Tongue (tissue), 2 donors: ENCODE data around the gene KAZN. TPM values are rescaled to one million over a fixed set of nuclear protein-coding genes. Genes with fewer than 3 reads are reported as not detected.

ENCODE experiments used
- DNase-seq: peaks from one replicate; pipeline ENCODE4 v3.0.0-alpha.2; 2015
- total RNA-seq: library from RNA; depleted of rRNA; stranded (reverse); fragments of >200 nt; gene quantifications from one replicate; pipeline ENCODE4 v1.2.3, GENCODE V29; 2014

The KAZN gene
- total RNA-seq, 1 donor from 2014 or later = 12.3 TPM

DNA sequence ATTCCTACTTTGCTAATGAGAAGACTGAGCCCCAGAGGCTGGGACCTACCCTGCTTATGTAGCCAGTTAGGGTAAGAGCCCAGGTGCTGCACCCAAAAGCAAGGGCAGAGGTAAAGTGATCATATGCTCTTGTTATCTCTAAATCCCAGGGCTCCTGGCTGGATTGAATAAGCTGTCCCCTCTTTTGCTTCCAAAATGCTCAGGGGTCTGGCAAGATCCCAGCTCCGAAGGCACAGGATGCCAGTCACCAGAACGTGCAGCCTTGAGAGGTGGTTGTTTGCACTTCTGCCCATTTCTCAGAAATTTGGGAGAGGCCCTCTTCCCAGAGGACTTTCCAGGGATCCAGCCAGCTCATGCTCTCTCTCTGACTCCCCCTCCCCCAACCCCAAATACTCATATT is 412.7 kb downstream of the KAZN start:
- DNase-seq = no peak

DNA sequence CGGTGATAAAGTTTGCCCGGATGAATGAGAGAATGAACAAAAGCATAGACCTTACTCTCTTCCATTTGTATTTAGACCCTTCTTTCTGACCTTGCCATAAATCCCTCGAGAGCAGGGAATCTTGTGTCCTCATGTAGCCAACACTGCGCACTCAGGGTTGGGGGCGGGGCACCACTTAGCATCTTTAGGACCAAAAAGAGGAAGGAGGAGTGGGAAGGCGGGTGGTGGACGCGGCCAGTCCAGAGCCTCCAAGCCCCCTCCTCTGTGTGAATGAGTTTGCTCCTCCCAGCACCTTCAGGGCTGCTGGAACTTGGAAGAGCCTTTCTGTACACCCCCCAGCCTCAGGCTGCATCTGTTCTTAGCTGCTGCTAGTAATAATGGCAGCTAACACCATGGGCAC is 413.2 kb downstream of the KAZN start:
- no peak for DNase-seq

DNA sequence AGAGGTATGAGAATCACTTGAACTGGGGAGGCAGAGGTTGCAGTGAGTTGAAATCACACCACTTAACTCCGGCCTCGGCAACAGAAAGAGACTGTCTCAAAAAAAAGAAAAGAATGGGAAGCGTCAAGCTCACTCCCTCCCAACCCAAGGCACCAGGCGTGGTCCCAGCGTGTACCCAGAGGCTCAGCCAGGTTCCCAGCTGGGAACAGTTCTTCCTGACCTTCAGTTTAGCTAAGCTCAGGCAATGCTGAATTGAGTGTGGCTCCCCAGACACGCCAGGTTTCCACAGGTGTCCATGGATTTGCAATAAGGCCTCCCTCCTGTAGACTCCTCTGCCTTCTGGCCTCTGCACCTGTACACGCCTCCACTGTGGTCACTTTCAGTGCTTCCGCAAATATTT is 414.3 kb downstream of the KAZN start:
- DNase-seq = no peak

DNA sequence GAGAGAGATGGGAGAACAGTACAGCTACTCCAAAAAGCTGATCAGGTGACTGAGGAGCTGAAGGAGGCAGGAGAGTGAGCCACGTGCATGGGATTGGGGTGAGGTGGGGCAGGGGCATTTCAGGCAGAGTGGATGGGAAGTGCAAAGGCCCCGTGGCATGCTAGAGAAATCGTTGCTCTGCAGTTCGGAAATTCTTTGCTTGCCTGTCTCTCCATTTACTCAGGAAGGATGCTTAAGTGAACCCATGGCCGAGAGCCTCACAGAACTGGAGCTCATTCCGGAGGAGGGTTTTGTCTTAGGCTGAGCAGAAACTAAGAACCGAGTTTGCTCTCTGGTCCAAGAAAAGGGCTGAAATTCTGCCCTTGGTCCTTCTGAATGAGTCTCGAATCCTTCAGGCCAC is 415.3 kb downstream of the KAZN start:
- no peak for DNase-seq

DNA sequence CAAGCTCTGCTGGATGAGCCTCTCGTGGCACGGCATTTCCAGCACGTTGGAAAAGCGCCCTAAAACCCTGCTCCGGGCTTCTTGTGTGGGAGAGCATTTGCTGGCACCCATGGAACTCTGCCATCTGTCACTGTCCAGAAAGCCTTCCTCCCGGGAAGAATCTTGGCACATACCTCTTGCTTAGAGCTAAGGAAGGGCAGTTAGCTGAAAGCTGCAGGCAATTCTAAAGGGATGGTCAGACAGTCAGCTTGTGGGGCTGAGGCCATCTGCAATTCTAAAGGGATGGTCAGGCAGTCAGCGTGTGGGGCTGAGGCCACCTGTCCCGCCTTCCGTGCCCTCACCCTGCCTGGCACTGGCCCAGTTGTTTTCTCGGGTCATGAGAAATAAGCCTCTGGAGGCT is 416.0 kb downstream of the KAZN start:
- DNase-seq = peak; percentile 50

DNA sequence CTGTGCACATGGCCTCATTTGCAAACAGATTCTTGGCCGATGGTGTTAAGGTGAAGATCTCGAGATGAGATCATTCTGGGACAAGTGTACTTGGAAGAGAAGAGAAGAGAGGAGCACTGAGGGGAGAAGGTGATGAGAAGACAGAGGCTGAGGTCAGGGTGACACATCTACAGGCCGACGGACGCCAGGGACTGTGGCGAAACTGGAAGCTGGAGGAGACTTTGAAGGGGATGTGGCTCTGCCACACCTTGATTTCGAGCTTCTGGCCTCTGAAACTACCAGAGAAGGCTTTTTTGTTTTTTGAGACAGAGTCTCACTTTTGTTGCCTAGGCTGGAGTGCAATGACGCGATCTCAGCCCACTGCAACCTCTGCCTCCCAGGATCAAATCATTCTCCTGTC is 417.5 kb downstream of the KAZN start:
- DNase-seq = no peak

DNA sequence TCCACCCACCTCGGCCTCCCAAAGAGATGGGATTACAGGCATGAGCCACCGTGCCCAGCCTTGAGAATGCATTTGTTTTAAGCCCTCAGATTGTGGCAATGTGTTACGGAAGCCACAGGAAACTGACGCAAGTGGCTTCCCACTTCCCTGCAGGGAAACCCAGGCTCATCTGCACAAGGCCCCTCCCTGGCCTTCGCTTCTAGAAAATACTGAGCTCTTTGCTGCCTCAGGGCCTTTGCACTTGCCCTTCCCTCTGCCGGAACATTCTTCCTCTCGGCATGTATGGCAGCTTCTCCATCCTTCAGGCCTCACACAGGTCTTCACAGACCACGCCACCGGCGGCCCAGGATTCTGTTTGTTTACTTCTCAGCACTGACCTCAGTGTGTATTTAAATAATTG is 418.0 kb downstream of the KAZN start:
- DNase-seq = no peak

DNA sequence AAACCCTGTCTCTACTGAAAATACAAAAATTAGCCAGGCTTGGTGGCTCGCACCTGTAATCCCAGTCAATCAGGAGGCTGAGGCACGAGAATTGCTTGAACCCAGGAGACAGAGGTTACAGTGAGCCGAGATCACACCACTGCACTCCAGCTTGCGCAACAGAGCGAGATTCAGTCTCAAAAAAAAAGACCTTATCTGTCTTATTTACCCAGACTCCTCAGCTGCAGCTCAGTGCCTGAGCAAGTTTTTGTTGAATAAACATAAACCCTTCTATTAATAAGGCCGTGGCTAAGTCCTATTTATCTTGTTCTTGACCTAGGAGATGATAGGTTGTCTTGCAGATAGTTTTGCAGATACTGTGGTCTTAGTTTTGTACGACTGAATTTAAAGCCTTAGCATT is 418.6 kb downstream of the KAZN start:
- no peak for DNase-seq

DNA sequence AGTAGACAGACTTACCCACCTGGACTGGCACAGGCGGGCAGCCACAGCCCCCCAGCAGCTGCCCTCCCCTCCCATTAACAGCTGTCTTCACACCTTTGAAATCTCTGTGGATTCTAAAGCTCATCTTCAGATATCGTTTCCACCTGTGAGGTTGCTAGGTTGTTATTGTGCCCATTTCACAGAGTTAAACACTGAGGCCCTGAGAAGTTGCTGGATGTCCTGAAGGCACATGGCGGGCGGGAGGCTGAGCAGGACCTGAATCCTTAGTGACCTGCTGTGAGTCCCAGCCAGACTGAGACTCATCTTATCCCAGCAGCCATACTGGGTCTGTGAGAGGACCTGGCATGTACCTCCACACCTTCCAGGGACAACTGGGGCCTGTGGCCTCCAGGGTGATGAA is 420.3 kb downstream of the KAZN start:
- DNase-seq = no peak

DNA sequence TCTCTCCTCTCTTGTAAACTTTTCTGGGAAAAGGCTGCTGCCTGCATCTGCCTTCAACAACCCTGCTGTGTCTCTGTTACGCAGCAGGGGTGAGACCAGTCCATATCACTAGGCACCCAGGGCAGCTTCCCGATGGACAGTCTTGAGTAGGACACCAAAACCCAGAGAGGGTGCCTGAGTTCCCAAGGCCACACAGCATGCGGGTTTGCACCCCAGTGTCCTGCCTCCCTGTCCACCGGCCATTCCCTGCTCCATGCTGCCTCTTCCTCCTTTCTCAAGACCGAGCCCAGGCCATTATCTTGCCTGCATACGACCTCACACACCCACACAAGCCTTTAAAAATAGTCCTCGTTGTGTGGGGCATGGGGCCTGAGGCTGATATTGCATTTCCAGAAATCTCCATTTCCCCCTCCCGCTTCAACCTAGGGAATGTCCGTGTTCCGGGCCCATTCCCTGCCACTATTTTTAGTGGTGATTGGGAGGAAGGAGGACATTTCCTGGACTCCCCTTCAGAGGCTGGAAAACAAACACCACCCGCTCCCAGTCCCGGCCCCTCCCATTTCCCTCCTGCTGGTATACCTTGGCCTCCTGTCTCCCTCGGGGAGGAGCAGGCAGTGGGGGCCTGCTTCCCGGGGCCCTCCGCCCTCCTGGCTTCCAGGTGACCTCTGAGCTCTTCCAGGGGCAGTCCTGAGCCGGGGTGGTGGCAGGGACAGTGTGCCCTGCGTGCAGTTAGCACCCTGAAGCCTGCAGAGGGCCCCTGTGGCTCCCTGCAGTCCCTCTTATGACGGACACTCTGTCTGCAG is 422.7 kb downstream of the KAZN start:
- no peak for DNase-seq

DNA sequence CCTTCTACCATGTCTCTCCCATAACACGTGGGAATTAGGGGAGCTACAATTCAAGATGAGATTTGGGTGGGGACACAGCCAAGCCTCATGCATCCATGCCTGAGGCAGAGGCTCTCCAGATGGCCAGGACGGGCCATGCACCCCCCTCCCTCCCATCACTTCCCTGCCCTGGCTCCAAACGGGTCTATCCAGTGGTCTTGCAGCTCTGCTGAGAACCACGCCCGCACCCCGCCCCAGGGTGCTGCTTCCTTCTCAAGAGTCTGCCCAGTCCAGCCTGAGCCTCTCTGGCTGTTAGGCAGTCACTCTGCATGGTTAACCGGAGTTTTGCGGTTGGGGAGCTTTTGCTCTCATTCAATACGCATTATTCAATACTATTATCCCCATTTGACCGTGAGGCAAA is 423.6 kb downstream of the KAZN start:
- DNase-seq = no peak

DNA sequence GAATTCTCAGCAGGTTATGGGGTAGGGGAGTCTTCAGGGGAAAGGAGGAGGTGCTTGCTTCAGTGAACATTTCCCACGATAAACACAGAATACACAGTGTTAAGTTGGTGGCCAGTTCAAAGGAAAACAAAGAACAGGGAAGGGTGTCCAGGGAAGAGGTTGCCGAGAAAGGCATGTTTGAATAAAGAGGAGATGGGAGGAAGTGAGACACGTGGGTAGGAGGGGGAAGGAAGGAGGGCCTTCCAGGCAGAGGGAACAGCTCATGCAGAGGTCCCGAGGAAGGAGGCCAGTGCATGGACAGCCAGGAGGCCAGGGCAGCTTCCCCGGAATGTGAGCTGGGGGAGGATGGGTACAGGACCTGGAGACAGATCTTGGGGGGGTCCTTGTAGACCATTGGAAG is 424.7 kb downstream of the KAZN start:
- DNase-seq = no peak

DNA sequence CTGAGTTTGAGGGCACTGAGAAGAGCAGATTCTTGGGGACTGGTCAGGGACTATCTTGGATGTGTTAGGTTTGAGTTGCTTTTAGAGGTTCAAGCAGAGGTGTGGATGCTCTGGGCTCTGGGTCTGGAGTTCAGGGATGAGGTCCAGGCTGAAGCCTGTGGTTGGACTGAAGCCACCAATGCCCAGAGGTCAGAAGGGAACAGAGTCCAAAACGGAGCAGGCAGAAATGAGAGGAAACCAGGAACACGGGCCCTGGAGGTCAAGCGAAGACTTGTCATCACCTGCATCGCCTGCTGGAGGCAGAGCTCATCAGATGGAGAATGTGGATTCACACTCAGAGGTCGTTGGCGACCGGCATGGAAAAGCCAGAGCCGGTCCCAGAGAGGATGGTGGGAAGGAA is 425.5 kb downstream of the KAZN start:
- no peak for DNase-seq

DNA sequence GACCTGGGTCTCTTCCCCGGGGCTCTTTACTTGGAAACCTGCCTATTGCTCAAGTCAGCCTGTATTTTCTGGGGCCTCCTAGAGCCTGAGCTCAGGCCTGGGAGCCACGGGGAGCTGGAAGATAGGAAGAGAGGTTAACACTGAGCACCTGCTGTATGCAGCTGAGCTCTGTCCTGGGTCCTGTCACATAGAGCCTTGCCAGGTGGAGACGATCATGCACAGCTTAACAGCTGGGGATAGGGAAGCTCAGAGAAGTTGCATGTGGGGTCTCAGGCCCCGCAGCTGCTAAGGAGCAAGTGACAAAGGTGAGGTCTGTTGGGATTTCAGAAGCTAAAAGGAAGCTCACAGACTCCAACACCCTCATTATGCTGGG is 427.6 kb downstream of the KAZN start:
- peak; percentile 83 for DNase-seq

DNA sequence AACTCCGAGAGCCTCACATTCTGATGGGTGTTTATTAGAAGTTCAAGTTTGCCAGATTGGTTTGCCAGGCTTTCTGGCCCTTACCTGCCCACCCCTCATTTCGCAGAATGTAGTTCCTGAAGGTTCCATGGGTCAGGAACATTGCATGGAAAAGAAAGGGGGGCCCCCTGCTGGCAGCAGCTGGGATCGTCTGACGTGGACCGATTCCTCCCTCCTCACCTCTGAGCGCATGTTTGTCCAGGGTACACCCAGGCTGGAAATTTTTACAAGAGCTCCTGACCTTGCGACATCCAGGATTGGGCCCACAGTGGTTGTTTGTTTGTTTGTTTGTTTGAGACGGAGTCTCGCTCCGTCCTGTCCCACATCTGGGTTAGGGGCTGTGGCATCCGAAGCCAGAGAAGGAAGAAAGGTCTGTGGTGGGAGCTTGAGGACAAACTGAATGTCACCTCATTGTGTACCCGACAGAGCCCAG is 429.1 kb downstream of the KAZN start:
- DNase-seq = peak; percentile 81

DNA sequence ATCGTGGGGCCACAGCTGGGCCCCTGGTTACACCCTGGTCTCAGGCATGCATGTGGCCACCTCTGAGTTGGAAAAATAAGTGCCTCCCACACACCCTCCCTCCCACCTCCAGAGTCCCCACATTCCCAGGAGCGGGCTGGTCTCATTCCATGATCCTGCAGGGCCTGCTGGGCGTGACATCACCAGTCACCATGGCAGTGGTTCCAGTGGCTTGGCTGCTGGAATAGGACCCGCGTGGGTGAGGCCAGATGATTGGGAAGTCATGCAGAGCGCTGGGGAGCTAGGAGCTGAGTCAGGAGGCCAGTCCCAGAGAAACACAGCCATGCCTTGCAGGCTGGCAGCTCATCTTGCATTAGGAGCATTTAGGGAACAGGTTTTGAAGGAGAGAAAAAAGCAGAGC is 429.6 kb downstream of the KAZN start:
- peak; percentile 50 for DNase-seq

DNA sequence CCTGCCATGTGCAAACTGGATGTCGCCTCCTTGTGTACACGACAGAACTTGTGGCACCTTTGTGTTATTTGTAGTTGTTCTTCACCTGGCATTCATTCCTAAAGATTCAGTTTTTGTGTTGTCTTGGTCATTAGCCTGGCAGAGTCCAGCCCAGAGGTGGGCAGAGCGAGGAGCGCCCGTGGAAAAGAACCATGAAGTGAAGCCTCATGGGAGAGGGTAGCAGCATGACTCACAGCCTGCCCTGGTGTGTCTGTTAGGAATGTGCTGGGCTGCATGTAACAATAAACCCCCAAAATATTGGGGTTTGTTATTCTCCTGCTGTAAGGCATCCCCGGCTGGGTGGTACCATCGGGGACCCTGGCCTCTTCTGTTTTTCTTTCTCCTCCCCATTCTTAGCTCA is 430.1 kb downstream of the KAZN start:
- no peak for DNase-seq

DNA sequence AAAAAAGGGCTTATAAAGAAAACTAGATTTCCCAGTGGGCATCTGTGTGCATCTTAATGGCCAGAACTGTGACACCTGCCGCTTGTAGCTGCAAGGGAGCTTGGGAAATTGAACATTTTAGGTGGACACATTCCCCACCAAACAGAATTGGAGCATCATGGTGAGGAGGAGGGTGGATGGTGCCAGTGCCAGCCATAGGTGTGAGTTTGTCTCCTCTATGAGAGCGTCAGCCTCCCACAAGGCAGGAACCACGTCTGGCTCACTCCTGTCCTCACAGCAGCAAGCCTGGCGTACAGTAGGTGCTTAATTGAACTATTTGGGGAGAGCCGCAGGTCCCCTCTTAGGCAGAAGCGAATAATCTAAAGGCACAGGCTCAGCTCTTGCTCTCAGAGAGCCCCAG is 430.6 kb downstream of the KAZN start:
- DNase-seq = no peak

DNA sequence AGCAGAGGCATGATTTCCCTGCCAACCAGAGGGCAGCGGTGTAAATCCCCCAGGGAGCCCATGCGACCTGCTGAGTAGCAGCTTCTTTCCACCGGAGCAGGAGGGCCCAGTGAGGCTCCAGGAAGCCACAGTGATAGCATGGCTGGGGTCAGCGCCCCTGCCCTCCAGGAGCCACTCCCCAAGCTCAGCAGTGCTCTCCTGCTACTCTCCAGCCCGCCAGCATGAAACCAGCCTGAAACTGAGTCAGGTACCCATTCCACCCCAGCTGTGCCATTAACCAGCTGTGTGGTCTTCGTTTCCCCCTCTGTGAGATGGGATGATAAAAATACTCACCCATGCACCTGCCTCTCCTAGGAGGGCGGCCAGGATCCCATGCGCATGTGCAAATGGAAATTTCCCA is 431.3 kb downstream of the KAZN start:
- DNase-seq = no peak

DNA sequence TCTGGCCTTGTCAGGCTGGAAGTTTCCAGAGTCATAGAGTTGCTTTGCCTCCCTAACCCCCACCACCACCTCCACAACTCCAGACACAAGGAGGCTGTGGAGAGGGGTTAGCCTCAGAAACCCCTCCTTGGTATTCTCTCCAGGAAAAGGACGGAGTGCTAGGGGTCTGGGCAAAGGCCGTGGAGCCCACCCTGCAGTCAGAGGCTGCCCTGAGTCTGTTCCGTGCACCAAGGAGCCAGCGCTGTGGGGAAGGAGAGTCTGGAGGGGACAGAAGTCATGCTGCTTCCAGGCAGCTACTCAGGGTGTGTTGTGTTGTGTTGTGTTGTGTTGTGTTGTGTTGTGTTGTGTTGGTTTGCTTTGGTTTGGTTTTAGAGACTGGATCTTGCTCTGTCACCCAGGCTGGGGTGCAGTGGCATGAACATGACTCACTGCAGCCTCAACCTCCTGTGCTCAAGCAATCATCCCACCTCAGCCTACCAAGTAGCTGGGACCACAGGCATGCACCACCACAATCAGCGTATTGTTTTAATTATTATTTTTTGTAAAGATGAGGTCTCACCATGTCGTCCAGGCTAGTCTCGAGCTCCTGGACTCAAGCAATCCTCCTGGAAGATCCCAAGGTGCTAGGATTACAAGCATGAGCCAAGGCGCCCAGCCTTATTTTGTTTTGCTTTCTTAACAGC is 432.9 kb downstream of the KAZN start:
- no peak for DNase-seq

DNA sequence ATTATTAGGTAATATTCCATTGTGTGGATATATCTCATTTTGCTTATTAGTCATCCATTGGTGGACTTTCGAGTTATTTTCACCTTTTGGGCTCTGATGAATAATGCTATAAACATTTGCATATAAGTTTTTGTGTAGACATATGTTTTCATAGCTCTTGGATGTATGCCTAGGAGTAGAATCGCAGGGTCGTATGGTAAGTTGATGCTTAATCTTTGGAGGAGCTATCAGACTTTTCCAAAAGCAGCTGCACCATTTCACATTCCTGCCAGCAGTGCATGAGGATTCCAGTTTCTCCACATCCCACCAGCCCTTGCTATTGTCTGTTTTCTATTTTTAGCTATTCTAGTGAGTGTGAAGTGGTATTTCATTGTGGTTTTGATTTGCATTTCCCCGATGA is 434.8 kb downstream of the KAZN start:
- peak; percentile 66 for DNase-seq

DNA sequence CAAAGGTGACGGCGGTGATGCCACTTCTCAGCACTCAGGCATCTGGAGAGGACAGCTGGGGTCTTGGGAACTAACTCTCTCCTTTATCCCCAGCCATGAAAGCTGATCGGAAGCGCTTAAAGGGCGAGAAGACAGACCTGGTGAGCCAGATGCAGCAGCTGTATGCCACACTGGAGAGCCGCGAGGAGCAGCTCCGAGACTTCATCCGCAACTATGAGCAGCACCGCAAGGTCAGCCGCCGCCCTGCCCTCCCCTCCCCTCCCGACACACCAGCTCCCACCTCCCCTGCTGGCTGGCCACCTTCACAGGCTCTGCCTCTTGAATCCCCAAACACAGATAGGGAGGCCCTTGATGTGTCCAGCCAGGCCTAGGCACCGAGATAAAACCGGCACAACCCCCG is 436.2 kb downstream of the KAZN start:
- peak; percentile 39 for DNase-seq

DNA sequence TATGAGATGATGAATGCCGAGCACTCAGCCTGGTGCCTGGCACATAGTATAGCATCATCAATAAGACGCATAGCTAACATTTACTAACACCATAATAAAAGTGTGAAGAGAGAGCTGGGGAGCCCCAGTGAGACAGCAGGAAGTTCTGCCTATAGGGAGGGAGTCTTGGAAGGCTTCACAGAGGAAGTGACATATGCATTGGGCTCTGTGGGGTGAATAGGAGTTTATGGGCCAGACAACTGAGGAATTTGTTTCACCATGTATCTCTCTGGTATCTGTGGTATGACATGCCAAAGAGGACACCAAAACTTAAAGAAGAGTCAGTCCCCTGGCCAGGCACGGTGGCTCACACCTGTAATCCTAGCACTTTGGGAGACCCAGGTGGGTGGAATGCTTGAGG is 436.8 kb downstream of the KAZN start:
- DNase-seq = no peak

DNA sequence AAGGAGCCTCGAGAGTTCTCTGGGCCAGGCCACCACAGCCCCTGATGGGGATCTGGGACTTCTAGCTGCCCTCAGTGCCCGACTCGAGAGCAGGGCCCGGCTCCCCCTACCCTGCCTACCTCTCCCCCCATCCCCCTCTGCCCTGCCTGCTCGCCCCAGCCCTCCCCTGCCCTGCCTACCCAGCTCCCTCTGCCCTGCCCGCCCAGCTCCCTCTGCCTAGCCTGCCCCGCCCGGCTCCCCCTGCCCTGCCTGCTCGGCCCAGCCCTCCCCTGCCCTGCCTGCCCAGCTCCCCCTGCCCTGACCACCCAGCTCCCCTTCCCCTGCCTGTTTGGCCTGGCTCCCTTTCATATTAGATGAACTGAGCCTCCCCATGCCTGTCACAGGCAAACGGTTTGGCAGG is 437.6 kb downstream of the KAZN start:
- no peak for DNase-seq
